ENCODE data around the gene GPR32.

DNA sequence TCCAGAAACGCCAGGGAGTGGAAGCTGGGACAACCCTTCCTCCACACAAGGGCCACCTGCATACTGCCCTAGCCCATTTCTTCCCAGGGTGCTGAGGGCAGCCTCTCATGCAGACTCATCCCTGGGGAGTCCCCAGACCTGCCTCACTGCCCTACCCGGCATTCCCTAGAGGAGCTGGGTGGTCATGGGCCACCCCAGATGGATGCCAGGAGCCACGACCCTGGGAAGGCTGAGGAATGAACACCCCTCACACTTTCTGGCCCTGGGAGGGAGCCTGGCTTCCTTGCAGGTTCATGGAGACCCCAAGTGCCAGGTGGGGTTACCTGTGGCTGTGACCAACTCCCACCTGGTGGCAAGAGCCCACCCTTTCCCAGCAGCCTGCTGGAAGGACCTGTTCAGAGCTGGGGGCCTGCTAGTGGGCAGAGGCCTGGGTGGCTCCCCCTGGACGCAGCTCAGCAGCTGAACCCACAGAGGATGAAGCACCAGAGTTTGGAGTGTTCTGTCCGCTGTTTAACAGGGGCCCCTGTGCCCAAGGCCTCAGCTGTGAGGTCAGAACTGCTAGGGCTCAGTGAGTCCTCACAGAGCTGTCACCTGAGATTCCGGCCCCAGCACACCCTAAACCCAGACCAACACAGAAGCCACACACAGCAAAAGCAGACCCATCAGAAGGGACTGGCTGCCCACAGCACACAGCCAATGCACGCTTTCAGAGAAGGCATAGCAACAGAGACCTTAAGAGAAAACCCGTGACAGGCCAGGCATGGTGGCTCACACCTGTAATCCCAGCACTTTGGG, 26.6 kb downstream of the GPR32 start:
- TF ChIP-seq, protein P1, sequence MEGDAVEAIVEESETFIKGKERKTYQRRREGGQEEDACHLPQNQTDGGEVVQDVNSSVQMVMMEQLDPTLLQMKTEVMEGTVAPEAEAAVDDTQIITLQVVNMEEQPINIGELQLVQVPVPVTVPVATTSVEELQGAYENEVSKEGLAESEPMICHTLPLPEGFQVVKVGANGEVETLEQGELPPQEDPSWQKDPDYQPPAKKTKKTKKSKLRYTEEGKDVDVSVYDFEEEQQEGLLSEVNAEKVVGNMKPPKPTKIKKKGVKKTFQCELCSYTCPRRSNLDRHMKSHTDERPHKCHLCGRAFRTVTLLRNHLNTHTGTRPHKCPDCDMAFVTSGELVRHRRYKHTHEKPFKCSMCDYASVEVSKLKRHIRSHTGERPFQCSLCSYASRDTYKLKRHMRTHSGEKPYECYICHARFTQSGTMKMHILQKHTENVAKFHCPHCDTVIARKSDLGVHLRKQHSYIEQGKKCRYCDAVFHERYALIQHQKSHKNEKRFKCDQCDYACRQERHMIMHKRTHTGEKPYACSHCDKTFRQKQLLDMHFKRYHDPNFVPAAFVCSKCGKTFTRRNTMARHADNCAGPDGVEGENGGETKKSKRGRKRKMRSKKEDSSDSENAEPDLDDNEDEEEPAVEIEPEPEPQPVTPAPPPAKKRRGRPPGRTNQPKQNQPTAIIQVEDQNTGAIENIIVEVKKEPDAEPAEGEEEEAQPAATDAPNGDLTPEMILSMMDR (IDR thresholded peaks at IDR 0.05) = no peak
- no peak for TF ChIP-seq EZH2 (IDR thresholded peaks at IDR 0.05)
- TF ChIP-seq EZH2phosphoT487 (IDR thresholded peaks at IDR 0.05) = no peak

All from neural progenitor cell (in vitro differentiated cells).